A673 (cell line): Measurements from ENCODE around the gene MYRIP.

Experiments used
- EZH2 ChIP-seq: fragments of 200-600 bp; sonication (generic); IDR thresholded peaks from 2 replicates; pipeline ENCODE4 v1.6.1; 2017; ENCODE audit warnings: borderline replicate concordance, low read depth, mild to moderate bottlenecking, mixed read lengths, antibody characterized with exemption, low read length; ENCODE audit not compliant: poor library complexity, severe bottlenecking
- TF ChIP-seq, protein P1 (sequence below): fragments of 300-800, 200-600 bp; sonication (generic); conservative IDR thresholded peaks from 2 replicates; pipeline ENCODE4 v1.5.1; 2017; ENCODE audit warnings: low read depth, mild to moderate bottlenecking, antibody characterized with exemption, low read length, moderate library complexity, mixed read lengths

DNA sequence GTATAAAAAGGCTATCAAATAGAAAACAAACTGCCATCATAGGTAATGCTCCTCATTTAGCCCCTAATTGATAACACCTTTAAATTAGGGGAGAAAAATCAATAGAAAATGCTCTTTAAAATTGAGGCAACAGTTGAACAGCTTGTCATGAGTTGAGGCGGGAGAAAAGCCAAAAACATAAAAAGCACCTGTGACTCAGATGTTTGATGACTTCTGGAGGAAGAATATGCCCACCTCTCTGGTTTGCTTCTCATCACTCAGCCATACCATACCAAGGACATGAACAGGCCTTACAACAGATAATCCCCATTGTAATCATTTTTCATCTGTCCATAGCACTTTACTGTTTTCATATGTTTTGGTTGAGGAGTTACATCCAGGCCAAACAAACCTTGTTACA lies 246.0 kb downstream of the MYRIP start:
- TF ChIP-seq, protein P1, sequence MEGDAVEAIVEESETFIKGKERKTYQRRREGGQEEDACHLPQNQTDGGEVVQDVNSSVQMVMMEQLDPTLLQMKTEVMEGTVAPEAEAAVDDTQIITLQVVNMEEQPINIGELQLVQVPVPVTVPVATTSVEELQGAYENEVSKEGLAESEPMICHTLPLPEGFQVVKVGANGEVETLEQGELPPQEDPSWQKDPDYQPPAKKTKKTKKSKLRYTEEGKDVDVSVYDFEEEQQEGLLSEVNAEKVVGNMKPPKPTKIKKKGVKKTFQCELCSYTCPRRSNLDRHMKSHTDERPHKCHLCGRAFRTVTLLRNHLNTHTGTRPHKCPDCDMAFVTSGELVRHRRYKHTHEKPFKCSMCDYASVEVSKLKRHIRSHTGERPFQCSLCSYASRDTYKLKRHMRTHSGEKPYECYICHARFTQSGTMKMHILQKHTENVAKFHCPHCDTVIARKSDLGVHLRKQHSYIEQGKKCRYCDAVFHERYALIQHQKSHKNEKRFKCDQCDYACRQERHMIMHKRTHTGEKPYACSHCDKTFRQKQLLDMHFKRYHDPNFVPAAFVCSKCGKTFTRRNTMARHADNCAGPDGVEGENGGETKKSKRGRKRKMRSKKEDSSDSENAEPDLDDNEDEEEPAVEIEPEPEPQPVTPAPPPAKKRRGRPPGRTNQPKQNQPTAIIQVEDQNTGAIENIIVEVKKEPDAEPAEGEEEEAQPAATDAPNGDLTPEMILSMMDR: no peak
- TF ChIP-seq EZH2: no peak
